ENCODE measurements around the gene HAPLN2. TPM values are rescaled to one million over a fixed set of nuclear protein-coding genes. Genes with fewer than 3 reads are reported as not detected.
A peak's percentile ranks its signal among the peaks of the same experiment; 100 is the strongest.

HAPLN2 gene
- total RNA-seq, 3 donors from 2014 or later = 0.28 TPM; not detected in 2

DNA sequence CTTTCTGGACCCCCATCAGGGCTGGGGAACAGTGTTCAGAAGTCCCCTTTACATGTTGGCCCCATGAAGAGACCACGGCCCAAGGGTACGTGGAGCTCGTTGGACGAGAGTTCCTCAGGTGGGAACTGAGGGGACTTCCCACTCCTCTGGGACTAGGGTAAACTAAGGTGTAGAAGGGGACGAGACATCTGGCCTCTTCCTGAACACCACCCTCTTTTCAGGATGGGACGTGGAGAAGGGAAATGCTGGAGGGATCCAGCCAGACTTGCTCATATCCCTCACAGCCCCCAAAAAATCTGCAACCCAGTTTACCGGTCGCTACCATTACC, 25.6 kb upstream of the HAPLN2 start:
- Histone ChIP-seq H3K4me1 (ENCODE audit: low read depth) (peaks cover 11% of the 10 kb centered on the region), H3K4me3 (no peak overlapping the region), H3K36me3 (ENCODE audit: low read depth) (no peaks in the 10 kb centered on the region), H3K9me3 (no peaks in the 10 kb centered on the region)
- ATAC-seq (no peak), DNase-seq (peak in 1 of 3 donors; percentile 21)
- intact Hi-C loops (cut with DNase I, micrococcal nuclease) = no loop called here
- TF ChIP-seq, protein P1, sequence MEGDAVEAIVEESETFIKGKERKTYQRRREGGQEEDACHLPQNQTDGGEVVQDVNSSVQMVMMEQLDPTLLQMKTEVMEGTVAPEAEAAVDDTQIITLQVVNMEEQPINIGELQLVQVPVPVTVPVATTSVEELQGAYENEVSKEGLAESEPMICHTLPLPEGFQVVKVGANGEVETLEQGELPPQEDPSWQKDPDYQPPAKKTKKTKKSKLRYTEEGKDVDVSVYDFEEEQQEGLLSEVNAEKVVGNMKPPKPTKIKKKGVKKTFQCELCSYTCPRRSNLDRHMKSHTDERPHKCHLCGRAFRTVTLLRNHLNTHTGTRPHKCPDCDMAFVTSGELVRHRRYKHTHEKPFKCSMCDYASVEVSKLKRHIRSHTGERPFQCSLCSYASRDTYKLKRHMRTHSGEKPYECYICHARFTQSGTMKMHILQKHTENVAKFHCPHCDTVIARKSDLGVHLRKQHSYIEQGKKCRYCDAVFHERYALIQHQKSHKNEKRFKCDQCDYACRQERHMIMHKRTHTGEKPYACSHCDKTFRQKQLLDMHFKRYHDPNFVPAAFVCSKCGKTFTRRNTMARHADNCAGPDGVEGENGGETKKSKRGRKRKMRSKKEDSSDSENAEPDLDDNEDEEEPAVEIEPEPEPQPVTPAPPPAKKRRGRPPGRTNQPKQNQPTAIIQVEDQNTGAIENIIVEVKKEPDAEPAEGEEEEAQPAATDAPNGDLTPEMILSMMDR (IDR thresholded peaks at IDR 0.05) = no peak

DNA sequence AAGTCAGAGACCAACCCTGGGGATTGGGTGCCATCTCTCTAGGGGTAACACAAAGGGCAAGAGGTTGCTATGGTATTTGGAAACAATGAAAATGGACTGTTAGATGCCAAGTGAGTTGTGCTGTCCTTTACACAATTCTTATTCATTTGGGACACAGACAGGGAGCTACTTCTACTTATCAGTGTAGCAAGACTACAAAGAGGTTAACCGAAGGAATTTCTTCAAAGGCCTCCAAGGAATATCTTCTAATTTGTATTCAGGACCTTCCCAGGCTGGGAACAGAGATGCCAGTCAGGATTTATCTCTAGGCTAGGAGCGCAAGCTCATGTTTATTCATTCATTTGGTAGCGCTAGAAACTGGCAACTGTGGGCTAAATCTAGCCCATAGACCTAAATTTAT, 25.0 kb upstream of the HAPLN2 start:
- Histone ChIP-seq H3K9me3 (no peaks in the 10 kb centered on the region), H3K4me3 (no peak overlapping the region), H3K4me1 (ENCODE audit: low read depth) (peaks cover 11% of the 10 kb centered on the region), H3K36me3 (ENCODE audit: low read depth) (no peaks in the 10 kb centered on the region)
- intact Hi-C loops (cut with DNase I, micrococcal nuclease) = no loop called here
- ATAC-seq (no peak), DNase-seq (no peak)
- TF ChIP-seq, protein P1 (IDR thresholded peaks at IDR 0.05) = no peak

DNA sequence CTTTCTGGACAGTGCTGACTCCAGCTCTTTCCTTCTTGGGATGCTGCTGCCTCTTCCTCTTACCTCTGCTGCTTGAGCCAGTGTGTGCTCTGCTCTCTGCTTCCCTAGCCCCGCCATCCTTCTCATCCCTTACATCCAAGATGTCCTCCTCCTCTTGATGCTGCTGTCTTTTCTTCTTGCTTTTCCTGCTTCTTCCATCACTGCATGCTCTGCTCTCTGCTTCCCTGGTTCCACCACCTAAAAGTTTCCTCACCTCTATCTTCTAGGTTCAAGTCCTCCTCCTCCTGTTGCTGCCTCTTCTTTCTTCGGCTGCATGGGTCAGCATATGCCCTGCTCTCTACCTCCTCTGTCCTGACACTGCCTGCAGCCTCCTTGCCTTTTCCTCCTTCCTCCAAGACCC, 24.2 kb upstream of the HAPLN2 start:
- DNase-seq (no peak), ATAC-seq (no peak)
- TF ChIP-seq, protein P1 (IDR thresholded peaks at IDR 0.05) = no peak
- Histone ChIP-seq H3K9me3 (no peaks in the 10 kb centered on the region), H3K4me3 (no peak overlapping the region), H3K4me1 (ENCODE audit: low read depth) (peaks cover 11% of the 10 kb centered on the region), H3K36me3 (ENCODE audit: low read depth) (no peaks in the 10 kb centered on the region)
- intact Hi-C loops (cut with DNase I, micrococcal nuclease) = no loop called here

DNA sequence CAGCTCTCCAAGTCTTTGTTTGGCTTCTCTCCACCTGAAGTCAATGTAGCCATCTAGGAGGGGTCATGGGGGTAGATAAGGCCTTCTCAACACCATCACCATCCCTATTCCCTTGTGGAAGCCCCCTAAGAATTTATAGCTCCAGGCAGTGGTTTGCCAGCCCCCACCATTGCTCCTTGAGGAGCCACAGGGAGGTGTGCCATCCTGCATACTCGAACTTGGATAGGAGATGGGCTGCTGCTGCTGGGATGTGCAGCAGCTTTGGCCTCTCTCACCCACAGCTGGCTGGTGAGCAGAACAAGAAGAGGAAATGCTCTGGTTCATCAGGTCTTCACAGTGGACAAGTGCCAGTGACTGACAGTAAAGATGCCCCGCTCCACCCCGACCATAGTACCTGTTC, 22.8 kb upstream of the HAPLN2 start:
- TF ChIP-seq, protein P1 (IDR thresholded peaks at IDR 0.05) = no peak
- no peak for ATAC-seq
- Histone ChIP-seq H3K4me3 (no peak overlapping the region), H3K4me1 (ENCODE audit: low read depth) (peaks cover 16% of the 10 kb centered on the region), H3K9me3 (no peaks in the 10 kb centered on the region), H3K36me3 (ENCODE audit: low read depth) (no peaks in the 10 kb centered on the region)
- no peak for DNase-seq
- intact Hi-C loops (cut with DNase I, micrococcal nuclease) = no loop called here

DNA sequence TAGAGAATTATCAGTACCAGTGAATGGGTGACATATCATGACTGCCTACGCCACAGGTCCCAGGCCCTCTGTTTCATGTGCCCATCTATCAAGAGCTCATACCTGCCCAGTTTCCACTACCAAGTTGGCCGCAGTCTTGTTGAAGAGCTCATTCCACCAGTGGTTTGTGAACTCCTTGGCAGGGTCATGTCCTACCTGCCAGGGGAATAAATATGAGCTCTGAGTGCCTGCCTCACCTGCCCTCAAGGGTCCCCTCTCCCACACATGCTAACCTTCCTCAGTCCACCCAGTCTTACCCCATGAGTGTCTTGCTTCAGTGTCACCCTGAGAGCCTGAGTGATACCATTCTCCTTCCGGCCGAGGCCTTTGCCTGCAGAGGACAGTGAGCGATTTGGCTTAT, 21.1 kb upstream of the HAPLN2 start:
- DNase-seq (no peak), ATAC-seq (no peak)
- H3K4me3 ChIP-seq = no peak overlapping the region
- TF ChIP-seq, protein P1 (IDR thresholded peaks at IDR 0.05) = no peak
- no peaks in the 10 kb centered on the region for H3K36me3 ChIP-seq (ENCODE audit: low read depth)
- intact Hi-C loops (cut with DNase I, micrococcal nuclease) = no loop called here
- peaks cover 13% of the 10 kb centered on the region for H3K4me1 ChIP-seq (ENCODE audit: low read depth)
- H3K9me3 ChIP-seq = no peaks in the 10 kb centered on the region

DNA sequence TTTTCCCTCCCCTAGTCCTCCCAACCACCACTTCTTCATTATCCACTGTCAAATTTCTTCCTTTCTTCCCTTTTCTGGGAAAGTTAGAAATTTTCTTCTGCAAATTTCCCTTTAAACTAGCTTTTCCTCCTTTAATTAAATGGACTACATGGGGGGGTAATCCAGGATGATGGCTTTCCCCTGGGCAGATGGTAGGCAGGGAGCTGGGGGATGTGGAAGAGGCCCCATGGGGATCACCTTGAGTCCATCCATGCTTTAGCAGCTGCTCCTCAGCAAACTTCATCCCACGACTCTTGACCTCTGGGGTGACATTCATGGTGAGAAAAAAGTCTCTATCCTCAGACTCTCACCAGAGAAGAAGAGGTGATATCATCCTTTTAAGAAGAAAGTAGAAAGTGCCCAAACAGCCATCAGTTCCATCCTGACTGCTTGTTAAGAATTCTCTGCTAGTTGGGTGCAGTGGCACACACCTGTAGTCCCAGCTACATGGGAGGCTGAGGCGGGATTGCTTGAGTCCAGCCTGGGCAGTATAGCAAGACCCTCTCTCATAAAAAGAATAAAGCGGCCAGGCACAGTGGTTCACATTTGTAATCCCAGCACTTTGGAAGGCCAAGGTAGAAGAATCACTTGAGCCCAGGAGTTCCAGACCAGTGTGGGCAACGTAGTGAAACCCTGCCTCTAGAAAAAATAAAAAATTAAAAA, 20.3 kb upstream of the HAPLN2 start:
- TF ChIP-seq, protein P1 (IDR thresholded peaks at IDR 0.05) = no peak
- Histone ChIP-seq H3K9me3 (no peaks in the 10 kb centered on the region), H3K4me3 (no peak overlapping the region), H3K4me1 (ENCODE audit: low read depth) (peaks cover 13% of the 10 kb centered on the region), H3K36me3 (ENCODE audit: low read depth) (no peaks in the 10 kb centered on the region)
- no peak for DNase-seq
- ATAC-seq = no peak
- intact Hi-C loops (cut with DNase I, micrococcal nuclease) = no loop called here
